ENCODE results near the gene FIGN.

The FIGN gene

DNA sequence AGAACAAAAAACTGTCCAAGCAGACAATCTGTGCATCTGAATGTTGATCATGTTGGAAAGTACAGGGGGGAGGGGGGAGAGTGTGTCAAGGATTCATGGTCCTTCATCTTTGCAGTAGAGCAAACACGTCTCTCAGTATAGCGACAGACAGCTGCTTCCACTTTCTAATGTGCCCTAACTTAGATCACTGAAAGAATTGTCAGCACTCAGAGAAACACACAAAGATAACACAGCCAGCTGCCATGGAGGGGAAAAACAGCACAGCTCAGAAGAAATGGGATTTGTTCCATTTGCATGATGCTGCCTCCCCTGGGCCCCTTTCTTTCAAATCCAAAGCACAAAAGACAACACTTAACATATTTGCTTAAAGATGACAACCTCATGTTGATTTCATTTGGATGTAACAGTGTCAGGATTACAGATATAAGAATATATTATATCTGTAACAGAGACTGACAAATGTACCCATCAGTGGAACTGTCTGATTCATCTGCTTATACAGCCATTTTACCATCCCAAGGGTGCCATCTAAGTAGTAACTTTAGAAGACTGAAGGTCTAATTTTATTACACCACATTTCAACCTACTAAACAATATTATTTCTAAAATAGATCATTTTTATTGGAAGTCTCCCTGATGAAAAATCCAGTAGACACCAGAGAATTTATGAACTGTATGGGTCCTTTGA, 17.7 kb downstream of the FIGN start:
- no peak for DNase-seq (ENCODE audit: low spot score)
- TF ChIP-seq, protein P1, sequence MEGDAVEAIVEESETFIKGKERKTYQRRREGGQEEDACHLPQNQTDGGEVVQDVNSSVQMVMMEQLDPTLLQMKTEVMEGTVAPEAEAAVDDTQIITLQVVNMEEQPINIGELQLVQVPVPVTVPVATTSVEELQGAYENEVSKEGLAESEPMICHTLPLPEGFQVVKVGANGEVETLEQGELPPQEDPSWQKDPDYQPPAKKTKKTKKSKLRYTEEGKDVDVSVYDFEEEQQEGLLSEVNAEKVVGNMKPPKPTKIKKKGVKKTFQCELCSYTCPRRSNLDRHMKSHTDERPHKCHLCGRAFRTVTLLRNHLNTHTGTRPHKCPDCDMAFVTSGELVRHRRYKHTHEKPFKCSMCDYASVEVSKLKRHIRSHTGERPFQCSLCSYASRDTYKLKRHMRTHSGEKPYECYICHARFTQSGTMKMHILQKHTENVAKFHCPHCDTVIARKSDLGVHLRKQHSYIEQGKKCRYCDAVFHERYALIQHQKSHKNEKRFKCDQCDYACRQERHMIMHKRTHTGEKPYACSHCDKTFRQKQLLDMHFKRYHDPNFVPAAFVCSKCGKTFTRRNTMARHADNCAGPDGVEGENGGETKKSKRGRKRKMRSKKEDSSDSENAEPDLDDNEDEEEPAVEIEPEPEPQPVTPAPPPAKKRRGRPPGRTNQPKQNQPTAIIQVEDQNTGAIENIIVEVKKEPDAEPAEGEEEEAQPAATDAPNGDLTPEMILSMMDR (IDR thresholded peaks at IDR 0.05; ENCODE audit: extremely low read depth, missing control alignments): no peak

DNA sequence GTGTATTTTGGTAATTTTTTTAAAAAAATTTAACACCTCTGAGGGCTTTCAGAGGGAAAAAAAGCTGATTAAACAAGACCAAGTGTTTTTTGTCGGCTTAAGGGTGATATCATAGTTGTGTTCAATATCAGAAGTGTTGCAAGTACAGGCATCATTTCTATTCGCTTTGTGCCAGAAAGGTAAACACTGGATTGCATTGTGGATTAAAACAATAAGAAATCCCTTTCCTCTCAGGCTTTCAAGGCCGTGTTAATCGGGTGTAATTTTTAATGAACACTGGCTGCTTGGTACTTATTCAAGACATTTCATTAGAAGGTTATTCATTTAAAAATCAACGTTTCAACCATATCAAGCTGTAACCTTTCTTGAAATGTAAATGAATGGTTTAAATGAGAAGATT, 18.3 kb downstream of the FIGN start:
- no peak for DNase-seq (ENCODE audit: low spot score)
- TF ChIP-seq, protein P1 (IDR thresholded peaks at IDR 0.05; ENCODE audit: extremely low read depth, missing control alignments): no peak

DNA sequence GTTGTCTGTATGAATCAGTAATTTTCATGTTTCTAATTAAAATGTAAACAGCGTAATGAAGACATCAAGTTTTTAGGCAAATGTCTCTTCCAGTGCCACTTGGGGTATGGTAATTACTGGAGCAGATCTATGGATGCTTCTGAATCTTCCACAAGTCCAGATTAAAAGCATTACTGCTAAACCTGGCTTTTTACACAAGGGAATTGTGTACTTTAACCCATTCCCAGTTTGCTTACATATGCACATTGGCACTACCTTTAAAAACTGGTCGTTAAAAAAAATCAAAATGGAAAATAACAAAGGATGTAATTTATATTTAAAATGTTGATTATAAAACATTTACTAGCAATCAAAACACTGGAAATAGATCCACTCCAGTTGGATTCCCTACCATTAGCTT, 19.7 kb downstream of the FIGN start:
- DNase-seq (ENCODE audit: low spot score): no peak

DNA sequence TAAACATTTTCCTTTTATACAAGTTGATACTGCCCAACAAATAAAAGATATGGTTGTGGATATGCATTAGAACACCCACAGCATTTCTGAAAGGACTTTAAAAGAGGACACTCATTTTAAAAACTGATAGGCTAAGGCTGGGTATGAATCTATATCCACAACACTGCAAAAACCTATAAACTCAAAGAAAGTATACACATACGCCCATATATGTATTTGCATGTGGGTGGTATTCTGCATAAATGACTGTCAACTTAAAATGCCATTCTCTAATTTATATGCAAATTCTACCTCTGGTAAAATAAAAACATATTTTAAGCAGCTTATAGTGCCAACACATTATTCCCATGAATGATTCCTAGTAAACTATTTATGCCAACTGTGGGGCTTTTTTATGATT, 20.1 kb downstream of the FIGN start:
- no peak for DNase-seq (ENCODE audit: low spot score)
- TF ChIP-seq, protein P1 (IDR thresholded peaks at IDR 0.05; ENCODE audit: extremely low read depth, missing control alignments): no peak

More for the DNA sequence above, 19.7 kb downstream of the FIGN start:
- TF ChIP-seq, protein P1 (IDR thresholded peaks at IDR 0.05; ENCODE audit: extremely low read depth, missing control alignments): no peak

DNA sequence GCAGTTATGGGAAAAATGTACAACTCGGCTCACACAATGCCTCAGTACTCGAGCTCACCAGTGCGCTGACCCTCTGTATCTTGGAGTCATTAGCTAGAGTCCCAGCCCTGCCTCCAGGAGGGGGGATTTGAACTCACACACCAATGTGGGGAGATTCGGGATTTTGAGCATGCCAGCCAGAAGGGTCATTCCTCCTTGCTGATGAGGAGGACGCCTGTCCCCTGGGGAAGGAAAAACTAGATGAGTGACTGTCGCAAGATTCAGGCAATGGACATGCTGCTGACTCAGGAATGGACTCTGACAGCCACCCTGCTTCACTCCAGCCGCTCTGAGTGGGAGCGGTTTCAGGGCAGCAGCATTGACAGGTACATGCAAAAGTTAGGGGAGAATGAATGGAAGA, 20.6 kb downstream of the FIGN start:
- no peak for DNase-seq (ENCODE audit: low spot score)

DNA sequence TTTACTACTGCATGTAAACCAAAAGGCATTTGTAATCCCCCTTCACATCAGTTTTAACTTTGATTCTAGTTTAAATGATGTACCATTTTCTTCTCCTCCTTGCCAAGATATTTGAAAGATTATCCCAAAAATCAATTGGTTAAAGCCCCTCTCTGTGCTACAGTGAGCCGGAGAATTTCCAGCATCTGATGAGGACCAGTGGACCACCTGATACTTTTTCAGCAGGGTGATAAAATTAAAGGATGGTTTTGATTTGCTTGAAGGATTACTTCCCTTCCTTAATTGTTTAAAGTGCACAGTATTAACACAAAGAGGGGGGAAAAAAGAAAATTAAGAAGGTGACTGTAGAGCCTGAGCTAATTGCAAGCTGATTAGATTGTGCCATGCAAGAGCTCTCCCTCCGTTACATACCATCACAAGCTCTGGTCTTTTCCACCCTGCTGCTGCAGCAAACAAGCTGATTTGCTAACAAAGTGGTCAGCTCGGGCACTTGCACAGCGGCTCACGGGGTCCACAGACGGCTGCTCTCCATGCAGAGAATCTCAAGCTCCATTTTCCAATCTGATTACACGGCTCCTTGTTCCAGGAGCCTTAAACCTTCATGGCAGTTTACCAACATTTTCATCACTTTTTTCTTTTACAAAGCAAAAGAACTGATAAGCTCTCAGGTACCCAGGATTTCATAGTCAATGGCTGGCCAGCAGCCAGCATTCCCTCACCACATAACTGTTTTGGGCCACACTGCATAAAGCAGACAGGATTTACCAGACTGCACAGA, 22.1 kb downstream of the FIGN start:
- DNase-seq (ENCODE audit: low spot score): no peak
- TF ChIP-seq, protein P1 (IDR thresholded peaks at IDR 0.05; ENCODE audit: extremely low read depth, missing control alignments): no peak

More for the DNA sequence above, 20.6 kb downstream of the FIGN start:
- TF ChIP-seq, protein P1 (IDR thresholded peaks at IDR 0.05; ENCODE audit: extremely low read depth, missing control alignments): no peak

DNA sequence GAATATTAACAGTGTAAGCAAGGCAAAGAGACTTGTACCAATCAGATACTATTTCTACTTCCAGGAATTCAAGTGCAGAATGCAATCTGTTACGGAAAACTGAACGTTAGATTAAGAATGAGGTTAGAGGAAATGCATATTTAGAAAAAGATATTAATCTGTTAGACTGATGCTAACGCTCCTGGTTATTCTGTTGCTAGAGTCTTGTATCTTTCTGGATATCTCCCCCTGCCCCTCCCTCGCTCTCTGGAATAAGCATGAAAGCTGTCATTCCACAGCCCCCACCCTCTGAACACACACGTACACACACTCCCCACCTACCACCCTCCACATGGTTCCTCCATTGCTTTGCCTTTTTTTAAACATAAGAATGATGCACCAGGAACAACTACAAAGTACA, 24.1 kb downstream of the FIGN start:
- no peak for DNase-seq (ENCODE audit: low spot score)
- TF ChIP-seq, protein P1 (IDR thresholded peaks at IDR 0.05; ENCODE audit: extremely low read depth, missing control alignments): no peak
